ENCODE measurements around the gene GPHN. TPM values are rescaled to one million over a fixed set of nuclear protein-coding genes. Genes with fewer than 3 reads are reported as not detected.

Gene GPHN
- total RNA-seq, 1 experiment from 2014 or later = 11.3 TPM

DNA sequence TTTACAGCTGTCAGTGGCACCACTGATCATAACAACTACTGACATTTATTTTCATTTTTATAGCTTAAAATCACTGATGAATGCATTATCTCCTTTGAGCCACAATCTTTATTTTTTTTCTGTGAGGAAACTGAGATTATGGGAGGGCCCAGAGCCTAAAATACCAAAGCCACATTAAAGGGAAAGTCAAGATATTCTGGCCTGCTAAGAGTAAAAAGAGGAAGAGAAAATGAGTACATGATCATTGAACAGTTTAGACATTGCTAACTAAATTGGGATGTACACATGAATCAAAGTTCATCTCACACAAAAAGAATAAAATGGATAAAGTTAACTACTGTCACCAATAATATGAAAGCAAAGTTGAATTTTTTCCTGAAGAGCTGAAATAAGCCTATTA lies 510.8 kb downstream of the GPHN start:
- no peaks in the 10 kb centered on the region for H3K9me3 ChIP-seq
- TF ChIP-seq, protein P1, sequence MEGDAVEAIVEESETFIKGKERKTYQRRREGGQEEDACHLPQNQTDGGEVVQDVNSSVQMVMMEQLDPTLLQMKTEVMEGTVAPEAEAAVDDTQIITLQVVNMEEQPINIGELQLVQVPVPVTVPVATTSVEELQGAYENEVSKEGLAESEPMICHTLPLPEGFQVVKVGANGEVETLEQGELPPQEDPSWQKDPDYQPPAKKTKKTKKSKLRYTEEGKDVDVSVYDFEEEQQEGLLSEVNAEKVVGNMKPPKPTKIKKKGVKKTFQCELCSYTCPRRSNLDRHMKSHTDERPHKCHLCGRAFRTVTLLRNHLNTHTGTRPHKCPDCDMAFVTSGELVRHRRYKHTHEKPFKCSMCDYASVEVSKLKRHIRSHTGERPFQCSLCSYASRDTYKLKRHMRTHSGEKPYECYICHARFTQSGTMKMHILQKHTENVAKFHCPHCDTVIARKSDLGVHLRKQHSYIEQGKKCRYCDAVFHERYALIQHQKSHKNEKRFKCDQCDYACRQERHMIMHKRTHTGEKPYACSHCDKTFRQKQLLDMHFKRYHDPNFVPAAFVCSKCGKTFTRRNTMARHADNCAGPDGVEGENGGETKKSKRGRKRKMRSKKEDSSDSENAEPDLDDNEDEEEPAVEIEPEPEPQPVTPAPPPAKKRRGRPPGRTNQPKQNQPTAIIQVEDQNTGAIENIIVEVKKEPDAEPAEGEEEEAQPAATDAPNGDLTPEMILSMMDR (IDR thresholded peaks at IDR 0.05; ENCODE audit: insufficient read depth in 1 of 2, low read depth in 1 of 2, low read length in 1 of 2, severe bottlenecking in 1 of 2, unreplicated experiment in 1 of 2) = no peak
- no peak for DNase-seq
- H3K27me3 Mint-ChIP-seq (ENCODE audit: insufficient read depth, unreplicated experiment) = no peaks in the 10 kb centered on the region
- H3K36me3 Mint-ChIP-seq (ENCODE audit: insufficient read depth, unreplicated experiment) = no peaks in the 10 kb centered on the region
- no peak overlapping the region for H3K4me3 ChIP-seq (ENCODE audit: low read depth, low read length)
- BruUV-seq (replicated peaks) = no TSS peak
- no peaks in the 10 kb centered on the region for H3K36me3 ChIP-seq (ENCODE audit: control insufficient read depth, insufficient read depth, low read length)
- POLR2A ChIA-PET = no interaction called here
- H3K27me3 ChIP-seq (replicated peaks; ENCODE audit: control insufficient read depth, insufficient read depth, low read length) = no peaks in the 10 kb centered on the region
- intact Hi-C loops (cut with micrococcal nuclease; ENCODE audit: unreplicated experiment) = no loop called here
- H3K4me3 Mint-ChIP-seq (ENCODE audit: unreplicated experiment) = no peak overlapping the region
- H3K27ac Mint-ChIP-seq (ENCODE audit: unreplicated experiment) = no peak overlapping the region
- H3K4me1 Mint-ChIP-seq (ENCODE audit: low read depth, unreplicated experiment) = no peaks in the 10 kb centered on the region
- CTCF ChIA-PET = no interaction called here
- H3K9me3 Mint-ChIP-seq (ENCODE audit: unreplicated experiment) = no peaks in the 10 kb centered on the region
- H3K4me1 ChIP-seq = no peaks in the 10 kb centered on the region

DNA sequence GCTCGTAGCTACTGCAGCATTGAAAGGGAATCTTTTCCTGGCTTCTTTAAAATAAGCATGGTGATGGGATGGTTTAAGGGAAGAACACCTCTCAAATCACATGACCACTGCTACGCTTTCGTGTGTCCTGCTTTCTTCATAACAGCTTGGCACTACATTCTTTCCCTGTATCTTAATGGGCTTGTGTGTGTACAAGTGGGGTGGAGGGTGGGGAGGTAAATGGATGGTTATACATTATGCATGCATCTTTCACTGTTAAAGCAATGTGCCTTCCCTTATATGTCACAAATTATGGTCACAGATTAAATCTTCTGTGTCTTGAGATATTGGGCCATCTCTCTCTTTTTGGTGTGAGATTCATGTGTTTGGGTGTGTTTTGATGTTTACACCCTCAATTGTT lies 511.8 kb downstream of the GPHN start:
- H3K9me3 ChIP-seq = no peaks in the 10 kb centered on the region
- no peak for DNase-seq
- Mint-ChIP-seq H3K27me3 (ENCODE audit: insufficient read depth, unreplicated experiment) (no peaks in the 10 kb centered on the region), H3K9me3 (ENCODE audit: unreplicated experiment) (no peaks in the 10 kb centered on the region), H3K36me3 (ENCODE audit: insufficient read depth, unreplicated experiment) (no peaks in the 10 kb centered on the region), H3K4me1 (ENCODE audit: low read depth, unreplicated experiment) (no peaks in the 10 kb centered on the region), H3K27ac (ENCODE audit: unreplicated experiment) (no peak overlapping the region), H3K4me3 (ENCODE audit: unreplicated experiment) (no peak overlapping the region)
- no peaks in the 10 kb centered on the region for H3K36me3 ChIP-seq (ENCODE audit: control insufficient read depth, insufficient read depth, low read length)
- no peaks in the 10 kb centered on the region for H3K27me3 ChIP-seq (replicated peaks; ENCODE audit: control insufficient read depth, insufficient read depth, low read length)
- ChIA-PET CTCF (no interaction called here), POLR2A (no interaction called here)
- TF ChIP-seq, protein P1 (IDR thresholded peaks at IDR 0.05; ENCODE audit: insufficient read depth in 1 of 2, low read depth in 1 of 2, low read length in 1 of 2, severe bottlenecking in 1 of 2, unreplicated experiment in 1 of 2) = no peak
- no peak overlapping the region for H3K4me3 ChIP-seq (ENCODE audit: low read depth, low read length)
- intact Hi-C loops (cut with micrococcal nuclease; ENCODE audit: unreplicated experiment) = no loop called here
- no TSS peak for BruUV-seq (replicated peaks)
- H3K4me1 ChIP-seq = no peaks in the 10 kb centered on the region

DNA sequence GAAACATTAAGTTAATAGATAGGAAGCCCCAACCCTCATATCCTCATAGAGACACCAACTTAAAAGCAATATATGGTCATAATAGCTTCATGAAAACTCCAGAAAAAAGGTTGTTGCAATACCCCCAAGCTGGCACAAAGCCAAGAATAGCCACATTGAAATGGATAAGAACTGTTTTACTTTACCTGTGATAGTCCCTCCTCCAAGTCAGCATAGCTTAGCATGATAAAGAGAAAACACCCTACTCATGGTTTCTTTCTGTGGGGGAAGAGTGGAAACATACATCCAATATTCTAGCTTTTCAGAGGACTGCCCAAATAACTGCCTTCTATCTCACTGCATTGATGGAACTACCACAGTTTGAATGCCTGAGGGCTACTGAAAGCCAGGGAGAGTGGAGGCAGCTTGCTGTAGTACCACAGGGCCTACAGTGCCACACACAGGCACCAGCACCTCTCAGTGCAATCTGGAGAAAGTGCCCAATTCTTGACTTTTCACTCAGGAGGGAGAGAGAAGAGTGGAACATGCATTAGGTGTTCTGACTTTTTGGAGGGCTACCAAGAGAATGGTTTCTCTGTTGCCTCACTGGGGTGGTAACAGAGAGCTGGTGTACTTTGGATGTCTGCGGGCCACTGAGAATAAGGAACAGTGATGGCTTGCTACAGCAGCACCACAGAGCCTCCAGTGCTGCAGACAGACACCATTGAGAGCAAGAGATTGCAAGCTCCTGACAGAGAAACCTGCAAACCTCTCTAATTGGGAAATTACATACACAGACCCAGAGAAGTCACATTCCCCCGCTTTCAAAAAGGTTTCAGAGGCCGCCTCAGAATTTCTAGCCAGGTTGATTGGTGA lies 524.2 kb downstream of the GPHN start:
- ChIA-PET POLR2A (no interaction called here), CTCF (no interaction called here)
- Mint-ChIP-seq H3K9me3 (ENCODE audit: unreplicated experiment) (peaks cover 8% of the 10 kb centered on the region), H3K27me3 (ENCODE audit: insufficient read depth, unreplicated experiment) (no peaks in the 10 kb centered on the region), H3K36me3 (ENCODE audit: insufficient read depth, unreplicated experiment) (no peaks in the 10 kb centered on the region), H3K4me1 (ENCODE audit: low read depth, unreplicated experiment) (no peaks in the 10 kb centered on the region), H3K4me3 (ENCODE audit: unreplicated experiment) (no peak overlapping the region), H3K27ac (ENCODE audit: unreplicated experiment) (no peak overlapping the region)
- TF ChIP-seq, protein P1 (IDR thresholded peaks at IDR 0.05; ENCODE audit: insufficient read depth in 1 of 2, low read depth in 1 of 2, low read length in 1 of 2, severe bottlenecking in 1 of 2, unreplicated experiment in 1 of 2) = no peak
- Histone ChIP-seq H3K9me3 (no peaks in the 10 kb centered on the region; the same call in 1 of the 2 replicates), H3K27me3 (replicated peaks; ENCODE audit: control insufficient read depth, insufficient read depth, low read length) (no peaks in the 10 kb centered on the region), H3K36me3 (ENCODE audit: control insufficient read depth, insufficient read depth, low read length) (no peaks in the 10 kb centered on the region), H3K4me1 (no peaks in the 10 kb centered on the region), H3K4me3 (ENCODE audit: low read depth, low read length) (no peak overlapping the region)
- DNase-seq = no peak
- intact Hi-C loops (cut with micrococcal nuclease; ENCODE audit: unreplicated experiment) = no loop called here
- BruUV-seq (replicated peaks) = no TSS peak
